Stomach (tissue), 4 donors: Measurements from ENCODE around the gene GRIP2.

Source experiments
- CTCF ChIP-seq, 7 experiments: fragments of 450-650 bp in 4 of 7; fragments of 200-600 bp in 3 of 7; sonication (generic) in 3 of 7; IDR thresholded peaks; one replicate each; pipeline ENCODE4 v1.5.1; 2016 to 2019; ENCODE audit warnings: antibody characterized with exemption in 7 of 7, control low read depth in 2 of 7, mild to moderate bottlenecking in 1 of 7
- POLR2A ChIP-seq, 4 donors: fragments of 450-650 bp; IDR thresholded peaks; one replicate each; pipeline ENCODE4 v1.6.1; 2016; ENCODE audit warnings: antibody characterized with exemption in 4 of 4, control low read depth in 2 of 4, mild to moderate bottlenecking in 1 of 4, moderate library complexity in 1 of 4
- POLR2AphosphoS5 ChIP-seq, 3 donors: sonication (generic); formaldehyde crosslinking; IDR thresholded peaks; one replicate each; pipeline ENCODE4 v1.6.1; 2016; ENCODE audit warnings: antibody characterized with exemption in 3 of 3

DNA sequence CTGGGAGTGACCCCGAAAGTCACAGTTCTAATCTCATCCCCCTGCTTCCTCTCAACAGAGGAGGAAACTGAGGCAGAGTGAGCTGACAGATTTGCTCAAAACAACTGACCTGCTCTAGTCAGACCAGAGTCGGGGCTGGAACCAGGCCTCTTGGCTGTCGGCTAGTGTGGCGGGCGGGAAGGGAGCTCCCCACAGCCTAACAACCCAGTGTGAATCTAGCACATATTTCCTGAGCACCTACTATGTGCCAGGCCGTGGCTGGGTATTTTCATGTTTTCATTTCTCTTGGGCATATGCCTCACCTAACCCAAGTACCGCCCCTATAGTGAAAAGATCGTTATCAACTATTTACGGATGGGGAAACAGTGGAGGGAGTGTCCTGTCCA, 27.2 kb downstream of the GRIP2 start:
- TF ChIP-seq CTCF (IDR thresholded peaks at IDR 0.05) (no peak), POLR2AphosphoS5 (IDR thresholded peaks at IDR 0.05) (no peak), POLR2A (IDR thresholded peaks at IDR 0.05) (no peak)
